ENCODE measurements around the gene SLC35F3.

DNA sequence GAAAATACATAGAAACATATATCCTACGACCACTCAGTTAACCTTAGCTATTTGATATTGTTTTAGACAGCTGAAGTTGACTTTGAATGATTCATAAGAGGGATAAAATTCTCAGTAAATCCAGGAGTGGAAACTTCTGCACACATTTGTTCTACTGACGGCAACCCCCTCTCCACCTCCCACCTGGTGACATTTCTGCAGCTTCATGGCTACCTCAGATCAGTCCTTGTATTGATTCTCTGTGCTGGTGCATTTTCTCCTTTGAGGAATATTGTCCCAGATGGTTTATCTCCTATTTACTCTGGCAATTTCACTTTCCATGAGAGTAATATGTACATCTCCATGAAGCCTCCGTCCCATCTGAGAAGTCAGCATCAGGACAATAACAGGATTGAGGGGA lies 411.1 kb downstream of the SLC35F3 start:
- TF ChIP-seq CTCF (conservative IDR thresholded peaks at IDR 0.05; ENCODE audit: low read depth in 2 of 2) (no peak), CREB1 (CRISPR knock-in tag; IDR thresholded peaks at IDR 0.05; ENCODE audit: low read depth) (no peak), EZH2 (IDR thresholded peaks at IDR 0.05; ENCODE audit: low read depth, unreplicated experiment) (no peak), EZH2phosphoT487 (IDR thresholded peaks at IDR 0.05; ENCODE audit: unreplicated experiment) (no peak), POLR2AphosphoS5 (IDR thresholded peaks at IDR 0.05; ENCODE audit: low read depth) (no peak), JUNB (IDR thresholded peaks at IDR 0.05; ENCODE audit: unreplicated experiment) (no peak), ZNF114 (CRISPR knock-in tag; IDR thresholded peaks at IDR 0.05) (no peak), STAT1 (IDR thresholded peaks at IDR 0.05; ENCODE audit: unreplicated experiment) (no peak), ETS1 (IDR thresholded peaks at IDR 0.05) (no peak), NANOG (IDR thresholded peaks at IDR 0.05; ENCODE audit: borderline replicate concordance) (no peak), ZNF331 (CRISPR knock-in tag; IDR thresholded peaks at IDR 0.05; ENCODE audit: low read depth) (no peak), ZNF462 (CRISPR knock-in tag; IDR thresholded peaks at IDR 0.05) (no peak)
- TF ChIP-seq, protein P1, sequence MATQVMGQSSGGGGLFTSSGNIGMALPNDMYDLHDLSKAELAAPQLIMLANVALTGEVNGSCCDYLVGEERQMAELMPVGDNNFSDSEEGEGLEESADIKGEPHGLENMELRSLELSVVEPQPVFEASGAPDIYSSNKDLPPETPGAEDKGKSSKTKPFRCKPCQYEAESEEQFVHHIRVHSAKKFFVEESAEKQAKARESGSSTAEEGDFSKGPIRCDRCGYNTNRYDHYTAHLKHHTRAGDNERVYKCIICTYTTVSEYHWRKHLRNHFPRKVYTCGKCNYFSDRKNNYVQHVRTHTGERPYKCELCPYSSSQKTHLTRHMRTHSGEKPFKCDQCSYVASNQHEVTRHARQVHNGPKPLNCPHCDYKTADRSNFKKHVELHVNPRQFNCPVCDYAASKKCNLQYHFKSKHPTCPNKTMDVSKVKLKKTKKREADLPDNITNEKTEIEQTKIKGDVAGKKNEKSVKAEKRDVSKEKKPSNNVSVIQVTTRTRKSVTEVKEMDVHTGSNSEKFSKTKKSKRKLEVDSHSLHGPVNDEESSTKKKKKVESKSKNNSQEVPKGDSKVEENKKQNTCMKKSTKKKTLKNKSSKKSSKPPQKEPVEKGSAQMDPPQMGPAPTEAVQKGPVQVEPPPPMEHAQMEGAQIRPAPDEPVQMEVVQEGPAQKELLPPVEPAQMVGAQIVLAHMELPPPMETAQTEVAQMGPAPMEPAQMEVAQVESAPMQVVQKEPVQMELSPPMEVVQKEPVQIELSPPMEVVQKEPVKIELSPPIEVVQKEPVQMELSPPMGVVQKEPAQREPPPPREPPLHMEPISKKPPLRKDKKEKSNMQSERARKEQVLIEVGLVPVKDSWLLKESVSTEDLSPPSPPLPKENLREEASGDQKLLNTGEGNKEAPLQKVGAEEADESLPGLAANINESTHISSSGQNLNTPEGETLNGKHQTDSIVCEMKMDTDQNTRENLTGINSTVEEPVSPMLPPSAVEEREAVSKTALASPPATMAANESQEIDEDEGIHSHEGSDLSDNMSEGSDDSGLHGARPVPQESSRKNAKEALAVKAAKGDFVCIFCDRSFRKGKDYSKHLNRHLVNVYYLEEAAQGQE (IDR thresholded peaks at IDR 0.05; ENCODE audit: unreplicated experiment) = no peak
